BJ (cell line): ENCODE results near the gene SH3RF1. TPM values are rescaled to one million over a fixed set of nuclear protein-coding genes. Genes with fewer than 3 reads are reported as not detected.

Source experiments
- CTCF ChIA-PET: fragments of 350-600 bp; formaldehyde crosslinking; extraction: SDS; loops from one replicate; lab custom pipeline; 2021; ENCODE audit warnings: antibody characterized with exemption, inconsistent platforms; lab: Yijun Ruan, JAX
- POLR2A ChIA-PET: fragments of 300-600 bp; sonication (Branson Sonifier 250); formaldehyde crosslinking; extraction: SDS; loops from one replicate; lab custom pipeline; 2021; ENCODE audit warnings: antibody characterized with exemption; lab: Charles Lee
- DNase-seq: peaks from one replicate; pipeline ENCODE4 v3.0.0-alpha.2; 2011; ENCODE audit warnings: low read depth
- H3K27me3 ChIP-seq: 2 replicates; pipeline ENCODE4 v1.6.0; 2011; ENCODE audit warnings: low read length; ENCODE audit not compliant: control insufficient read depth, insufficient read depth
- H3K36me3 ChIP-seq: 2 replicates; pipeline ENCODE4 v1.5.1; 2011; ENCODE audit warnings: low read length; ENCODE audit not compliant: control insufficient read depth, insufficient read depth
- H3K4me3 ChIP-seq: 2 replicates; pipeline ENCODE4 v1.5.1; 2011; ENCODE audit warnings: low read depth, mild to moderate bottlenecking, control low read depth, low read length
- polyA plus RNA-seq: library from polyadenylated mRNA; depleted of rRNA; stranded (reverse); fragments of >200 nt; gene quantifications from 2 replicates; pipeline ENCODE4 v1.2.3, GENCODE V29; 2011
- TF ChIP-seq, protein P1 (sequence below): IDR thresholded peaks from 2 replicates; pipeline ENCODE4 v1.5.1; 2011; ENCODE audit warnings: low read depth, mild to moderate bottlenecking, control low read depth, inconsistent platforms, low read length, moderate library complexity; ENCODE audit not compliant: insufficient read depth

Gene SH3RF1
- polyA plus RNA-seq, 1 experiment: 38.8 TPM

- TF ChIP-seq, protein P1, sequence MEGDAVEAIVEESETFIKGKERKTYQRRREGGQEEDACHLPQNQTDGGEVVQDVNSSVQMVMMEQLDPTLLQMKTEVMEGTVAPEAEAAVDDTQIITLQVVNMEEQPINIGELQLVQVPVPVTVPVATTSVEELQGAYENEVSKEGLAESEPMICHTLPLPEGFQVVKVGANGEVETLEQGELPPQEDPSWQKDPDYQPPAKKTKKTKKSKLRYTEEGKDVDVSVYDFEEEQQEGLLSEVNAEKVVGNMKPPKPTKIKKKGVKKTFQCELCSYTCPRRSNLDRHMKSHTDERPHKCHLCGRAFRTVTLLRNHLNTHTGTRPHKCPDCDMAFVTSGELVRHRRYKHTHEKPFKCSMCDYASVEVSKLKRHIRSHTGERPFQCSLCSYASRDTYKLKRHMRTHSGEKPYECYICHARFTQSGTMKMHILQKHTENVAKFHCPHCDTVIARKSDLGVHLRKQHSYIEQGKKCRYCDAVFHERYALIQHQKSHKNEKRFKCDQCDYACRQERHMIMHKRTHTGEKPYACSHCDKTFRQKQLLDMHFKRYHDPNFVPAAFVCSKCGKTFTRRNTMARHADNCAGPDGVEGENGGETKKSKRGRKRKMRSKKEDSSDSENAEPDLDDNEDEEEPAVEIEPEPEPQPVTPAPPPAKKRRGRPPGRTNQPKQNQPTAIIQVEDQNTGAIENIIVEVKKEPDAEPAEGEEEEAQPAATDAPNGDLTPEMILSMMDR: no peak
- CTCF ChIA-PET: interaction anchor here (0.9 kb wide), 1 partner anchor 17 kb away, joined by 3 read pairs; no protein-coding TSS in a partner anchor
Measured at GRCh38 chr4:169243825-169244609, 26.7 kb downstream of the SH3RF1 start.

GRCh38 chr4:169241464-169241863 lies 29.3 kb downstream of the SH3RF1 start:
- Histone ChIP-seq H3K27me3 (no peaks in the 10 kb centered on the region), H3K36me3 (no peaks in the 10 kb centered on the region; the same call in 1 of the 2 replicates), H3K4me3 (no peak overlapping the region)
- ChIA-PET POLR2A (no interaction called here), CTCF (interaction anchor here (0.7 kb wide), 1 partner anchor 125 kb away, joined by 3 read pairs; no protein-coding TSS in a partner anchor)
- DNase-seq: no peak
- TF ChIP-seq, protein P1: no peak

More at GRCh38 chr4:169243825-169244609, 26.7 kb downstream of the SH3RF1 start:
- no peak overlapping the region for H3K4me3 ChIP-seq
- no peaks in the 10 kb centered on the region for H3K27me3 ChIP-seq
- peaks cover 1% of the 10 kb centered on the region for H3K36me3 ChIP-seq
- peak; percentile 52 for DNase-seq
- POLR2A ChIA-PET: no interaction called here

- no peak for DNase-seq
Measured at GRCh38 chr4:169239221-169239905, 31.4 kb downstream of the SH3RF1 start.

GRCh38 chr4:169238445-169238844 lies 32.3 kb downstream of the SH3RF1 start:
- ChIA-PET POLR2A (no interaction called here), CTCF (interaction anchor here (1.3 kb wide), 1 partner anchor 14 kb away, joined by 3 read pairs; no protein-coding TSS in a partner anchor)
- no peak for DNase-seq
- no peaks in the 10 kb centered on the region; the same call in 1 of the 2 replicates for H3K36me3 ChIP-seq
- no peak overlapping the region for H3K4me3 ChIP-seq
- TF ChIP-seq, protein P1: no peak
- no peaks in the 10 kb centered on the region for H3K27me3 ChIP-seq

More at GRCh38 chr4:169239221-169239905, 31.4 kb downstream of the SH3RF1 start:
- ChIA-PET CTCF (interaction anchor here (1.1 to 1.2 kb wide), 2 partner anchors 12 to 17 kb away, joined by 3 to 4 read pairs; no protein-coding TSS in a partner anchor), POLR2A (interaction anchor here (0.6 kb wide), 1 partner anchor 231 kb away, joined by 5 read pairs; no protein-coding TSS in a partner anchor)
- TF ChIP-seq, protein P1: no peak
- Histone ChIP-seq H3K4me3 (no peak overlapping the region), H3K27me3 (no peaks in the 10 kb centered on the region), H3K36me3 (no peaks in the 10 kb centered on the region; the same call in 1 of the 2 replicates)
